ENCODE measurements around the gene TNFAIP3.
"Not testable (repeated sequence)": the region's sequence is repeated elsewhere in the genome, so short reads cannot be mapped to it uniquely, and the experiment has no call there.

The TNFAIP3 gene

DNA sequence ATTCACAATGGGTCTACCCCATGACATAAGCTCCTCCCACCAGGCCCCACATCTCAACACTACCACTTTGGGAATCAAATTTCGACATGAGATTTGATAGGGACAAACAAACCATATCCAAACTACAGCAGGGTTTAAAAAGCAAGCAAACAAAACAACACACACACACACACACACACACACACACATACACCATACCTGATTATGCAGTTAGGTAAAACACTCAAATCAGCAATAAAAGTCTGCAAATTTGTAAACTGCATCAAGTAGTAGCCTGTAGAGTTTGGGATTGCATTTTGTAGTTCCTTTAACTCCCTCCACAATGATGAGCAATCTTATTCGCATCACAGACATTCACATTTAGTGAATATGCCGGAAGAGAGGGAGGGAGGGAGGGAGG, 32.6 kb upstream of the TNFAIP3 start:
- TF ChIP-seq GATA1 (IDR thresholded peaks at IDR 0.05; ENCODE audit: low read depth, low read length), result no peak
- TF ChIP-seq POLR2A (IDR thresholded peaks at IDR 0.05; ENCODE audit: low read length), result no peak
- no peak for DNase-seq

DNA sequence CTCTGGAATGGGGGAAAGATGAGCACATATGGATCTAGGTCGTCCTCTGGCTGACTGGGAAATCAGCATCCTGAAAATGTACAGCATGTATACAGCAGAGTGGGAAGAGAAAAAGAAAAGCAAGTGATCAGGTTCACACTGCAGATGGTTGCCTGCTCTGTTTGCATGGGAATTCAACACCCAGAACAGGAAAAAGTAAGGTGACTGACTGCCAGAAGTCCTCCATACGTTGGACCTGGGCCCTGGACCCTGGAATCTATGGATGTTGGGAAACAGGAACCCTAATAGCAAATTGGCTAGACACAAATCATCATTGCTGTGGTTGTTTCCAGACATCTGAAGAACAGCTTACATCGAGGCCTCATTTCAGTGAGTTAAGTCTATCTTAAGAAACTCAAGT, 30.3 kb upstream of the TNFAIP3 start:
- no peak for DNase-seq
- TF ChIP-seq GATA1 (IDR thresholded peaks at IDR 0.05; ENCODE audit: low read depth, low read length) (no peak), POLR2A (IDR thresholded peaks at IDR 0.05; ENCODE audit: low read length) (no peak)

DNA sequence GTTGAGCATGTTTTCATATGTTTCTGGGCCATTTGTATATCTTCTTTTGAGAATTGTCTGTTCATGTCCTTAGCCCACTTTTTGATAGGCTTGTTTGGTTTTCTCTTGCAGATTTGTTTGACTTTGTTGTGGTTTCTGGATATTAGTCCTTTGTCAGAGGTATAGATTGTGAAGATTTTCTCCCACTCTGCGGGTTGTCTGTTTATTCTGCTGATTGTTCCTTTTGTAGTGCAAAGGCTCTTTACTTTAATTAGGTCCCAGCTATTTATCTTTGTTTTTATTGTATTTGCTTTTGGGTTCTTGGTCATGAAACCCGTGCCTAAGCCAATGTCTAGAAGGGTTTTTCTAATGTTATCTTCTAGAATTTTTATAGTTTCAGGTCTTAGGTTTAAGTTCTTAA, 29.0 kb upstream of the TNFAIP3 start:
- not testable (repeated sequence) for DNase-seq

DNA sequence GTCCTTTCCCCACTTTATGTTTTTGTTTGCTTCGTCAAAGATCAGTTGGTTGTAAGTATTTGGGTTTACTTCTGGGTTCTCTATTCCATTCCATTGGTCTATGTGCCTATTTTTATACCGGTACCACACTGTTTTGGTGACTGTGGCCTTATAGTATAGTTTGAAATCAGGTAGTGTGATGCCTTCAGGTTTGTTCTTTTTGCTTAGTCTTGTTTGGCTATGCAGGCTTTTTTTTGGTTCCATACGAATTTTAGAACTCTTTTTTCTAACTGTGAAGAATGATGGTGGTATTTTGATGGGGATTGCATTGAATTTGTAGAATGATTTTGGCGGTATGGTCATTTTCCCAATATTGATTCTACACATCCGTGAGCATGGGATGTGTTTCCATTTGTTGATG, 28.5 kb upstream of the TNFAIP3 start:
- not testable (repeated sequence) for DNase-seq

DNA sequence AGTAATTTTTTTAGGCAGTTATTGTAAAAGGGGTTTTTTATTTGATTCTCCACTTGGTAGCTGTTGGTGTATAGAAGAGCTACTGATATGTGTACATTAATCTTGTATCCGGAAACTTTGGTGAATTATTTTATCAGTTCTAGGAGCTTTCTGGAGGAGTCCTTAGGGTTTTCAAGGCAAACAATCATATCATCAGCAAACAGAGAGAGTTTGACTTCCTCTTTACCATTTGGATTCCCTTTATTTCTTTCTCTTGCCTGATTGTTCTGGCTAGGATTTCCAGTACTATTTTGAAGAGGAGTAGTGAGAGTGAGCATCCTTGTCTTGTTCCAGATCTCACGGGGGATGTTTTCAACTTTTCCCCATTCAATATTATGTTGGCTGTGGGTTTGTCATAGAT, 28.0 kb upstream of the TNFAIP3 start:
- no peak for TF ChIP-seq POLR2A (IDR thresholded peaks at IDR 0.05; ENCODE audit: low read length)
- no peak for TF ChIP-seq GATA1 (IDR thresholded peaks at IDR 0.05; ENCODE audit: low read depth, low read length)
- DNase-seq, result no peak

DNA sequence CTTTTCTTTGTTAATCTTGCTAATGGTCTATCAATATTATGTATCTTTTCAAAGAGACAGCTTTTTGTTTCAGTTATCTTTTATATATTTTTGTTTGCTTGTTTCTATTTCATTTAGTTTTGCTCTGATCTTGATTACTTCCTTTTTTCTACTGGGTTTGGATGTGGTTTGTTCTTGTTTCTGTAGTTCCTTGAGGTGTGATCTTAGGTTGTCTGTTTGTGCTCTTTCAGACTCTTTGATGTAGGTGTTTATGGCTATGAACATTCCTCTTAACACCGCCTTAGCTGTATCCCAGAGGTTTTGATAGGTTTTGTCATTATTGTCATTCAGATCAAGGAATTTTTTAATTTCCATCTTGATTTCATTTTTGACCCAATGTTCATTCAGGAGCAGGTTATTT, 26.8 kb upstream of the TNFAIP3 start:
- TF ChIP-seq POLR2A (IDR thresholded peaks at IDR 0.05; ENCODE audit: low read length), result no peak
- no peak for TF ChIP-seq GATA1 (IDR thresholded peaks at IDR 0.05; ENCODE audit: low read depth, low read length)
- DNase-seq, result no peak

DNA sequence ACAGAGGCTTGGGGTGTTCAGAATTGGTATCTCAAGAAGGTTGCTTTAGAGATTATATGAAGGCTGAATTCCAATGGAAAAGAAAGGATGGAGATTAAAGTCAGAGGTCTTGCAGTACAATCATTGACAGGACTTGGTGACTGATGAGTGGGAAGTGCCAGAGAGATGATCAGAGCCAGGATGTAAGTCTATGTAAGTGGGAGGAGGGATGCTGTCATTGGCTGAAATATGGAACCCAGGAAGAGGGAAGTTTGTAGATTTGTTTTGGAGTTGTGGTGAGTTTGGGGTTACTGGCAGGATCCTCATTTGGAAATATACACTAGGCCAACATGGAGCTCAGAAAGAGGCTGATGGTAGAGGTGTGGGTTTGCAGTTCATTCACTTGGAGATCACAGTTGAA, 23.8 kb upstream of the TNFAIP3 start:
- TF ChIP-seq GATA1 (IDR thresholded peaks at IDR 0.05; ENCODE audit: low read depth, low read length) (no peak), POLR2A (IDR thresholded peaks at IDR 0.05; ENCODE audit: low read length) (no peak)
- DNase-seq, result no peak

DNA sequence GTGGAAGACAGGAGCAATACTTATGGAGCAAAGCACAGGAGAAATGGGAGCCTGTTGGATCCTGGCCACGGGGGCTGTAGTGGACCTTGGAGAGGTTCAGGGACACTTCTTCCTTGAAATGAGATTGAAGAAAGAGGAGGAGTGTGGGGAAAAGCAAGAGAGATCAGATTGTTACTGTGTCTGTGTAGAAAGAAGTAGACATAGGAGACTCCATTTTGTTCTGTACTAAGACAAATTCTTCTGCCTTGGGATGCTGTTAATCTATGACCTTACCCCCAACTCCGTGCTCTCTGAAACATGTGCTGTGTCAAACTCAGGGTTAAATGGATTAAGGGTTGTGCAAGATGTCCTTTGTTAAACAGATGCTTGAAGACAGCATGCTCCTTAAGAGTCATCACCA, 22.7 kb upstream of the TNFAIP3 start:
- DNase-seq, result not testable (repeated sequence)

DNA sequence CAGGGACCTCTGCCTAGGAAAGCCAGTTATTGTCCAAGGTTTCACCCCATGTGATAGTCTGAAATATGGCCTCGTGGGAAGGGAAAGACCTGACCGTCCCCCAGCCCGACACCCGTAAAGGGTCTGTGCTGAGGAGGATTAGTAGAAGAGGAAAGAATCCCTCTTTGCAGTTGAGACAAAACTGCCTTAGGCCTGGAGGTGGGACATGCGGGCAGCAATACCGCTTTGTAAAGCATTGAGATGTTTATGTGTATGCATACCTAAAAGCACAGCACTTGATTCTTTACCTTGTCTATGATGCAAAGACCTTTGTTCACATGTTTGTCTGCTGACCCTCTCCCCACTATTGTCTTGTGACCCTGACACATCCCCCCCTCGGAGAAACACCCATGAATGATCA, 22.3 kb upstream of the TNFAIP3 start:
- DNase-seq, result not testable (repeated sequence)

DNA sequence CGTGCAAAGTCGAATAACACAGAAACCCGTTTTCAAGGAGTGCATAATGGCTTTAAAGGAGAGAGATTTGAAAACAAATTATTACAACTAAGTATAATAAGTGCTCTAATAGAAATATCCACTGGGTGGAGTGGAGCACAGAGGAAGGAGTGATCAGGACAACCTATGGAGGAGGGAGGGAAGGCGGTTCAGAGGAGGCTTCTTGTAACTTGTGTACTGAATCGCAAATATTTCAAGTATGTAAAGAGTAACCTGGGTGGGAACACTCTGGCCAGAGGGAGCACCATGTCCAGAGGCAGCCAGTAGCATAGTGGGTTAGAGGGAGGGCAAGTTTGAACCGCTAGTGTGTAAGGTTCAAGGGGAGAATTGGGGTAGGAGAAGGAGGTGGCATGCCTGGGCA, 21.6 kb upstream of the TNFAIP3 start:
- TF ChIP-seq POLR2A (IDR thresholded peaks at IDR 0.05; ENCODE audit: low read length), result no peak
- no peak for TF ChIP-seq GATA1 (IDR thresholded peaks at IDR 0.05; ENCODE audit: low read depth, low read length)
- peak; percentile 53 to 61 for DNase-seq

DNA sequence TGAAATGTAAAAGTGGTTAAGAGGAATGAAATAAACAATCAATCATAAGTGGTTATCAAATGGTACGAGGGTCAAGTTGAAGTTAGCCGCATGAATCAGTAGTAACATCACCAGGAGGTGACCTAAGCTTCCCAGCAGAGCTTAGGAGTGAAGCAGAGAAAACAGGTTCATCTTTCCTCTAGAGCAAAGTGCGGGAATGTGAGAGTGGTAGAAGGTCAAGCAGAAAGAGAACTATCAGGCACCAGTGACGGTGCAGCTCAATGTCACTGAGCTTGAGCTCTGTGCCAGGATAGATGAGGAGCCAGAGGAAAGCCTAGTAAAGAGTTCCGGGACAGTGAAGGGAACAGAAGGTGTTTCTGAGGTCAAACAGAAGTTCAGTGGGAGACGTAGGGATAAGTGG, 20.8 kb upstream of the TNFAIP3 start:
- TF ChIP-seq GATA1 (IDR thresholded peaks at IDR 0.05; ENCODE audit: low read depth, low read length) (no peak), POLR2A (IDR thresholded peaks at IDR 0.05; ENCODE audit: low read length) (no peak)
- DNase-seq, result no peak

DNA sequence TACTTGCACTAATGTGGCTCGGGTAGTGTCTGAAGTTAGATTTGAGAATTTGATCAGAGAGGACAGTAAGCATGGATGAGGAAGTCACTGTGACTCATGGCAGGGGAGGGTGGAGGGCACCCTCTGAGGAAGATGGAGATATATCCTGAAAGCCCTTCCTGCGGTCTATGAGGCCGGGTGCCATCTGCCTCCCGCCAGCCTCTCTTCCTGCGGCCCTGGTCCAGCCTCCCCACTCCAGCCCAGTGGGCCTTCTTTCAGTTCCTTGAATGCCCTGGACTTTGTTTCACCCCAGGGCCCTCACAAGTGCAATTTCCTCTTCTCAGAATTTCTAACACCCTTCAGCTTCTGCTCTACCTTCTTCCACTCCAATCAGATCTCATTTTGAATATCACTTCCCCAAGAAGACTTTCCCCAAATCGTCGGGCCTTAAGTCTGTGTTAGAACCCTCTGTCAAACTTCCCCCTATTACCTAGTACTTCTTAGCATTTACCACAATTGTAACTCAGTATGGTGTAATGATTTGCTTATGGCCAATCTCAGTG, 20.2 kb upstream of the TNFAIP3 start:
- TF ChIP-seq POLR2A (IDR thresholded peaks at IDR 0.05; ENCODE audit: low read length) (no peak), GATA1 (IDR thresholded peaks at IDR 0.05; ENCODE audit: low read depth, low read length) (no peak)
- peak in 1 of 2 experiments; percentile 27 for DNase-seq

DNA sequence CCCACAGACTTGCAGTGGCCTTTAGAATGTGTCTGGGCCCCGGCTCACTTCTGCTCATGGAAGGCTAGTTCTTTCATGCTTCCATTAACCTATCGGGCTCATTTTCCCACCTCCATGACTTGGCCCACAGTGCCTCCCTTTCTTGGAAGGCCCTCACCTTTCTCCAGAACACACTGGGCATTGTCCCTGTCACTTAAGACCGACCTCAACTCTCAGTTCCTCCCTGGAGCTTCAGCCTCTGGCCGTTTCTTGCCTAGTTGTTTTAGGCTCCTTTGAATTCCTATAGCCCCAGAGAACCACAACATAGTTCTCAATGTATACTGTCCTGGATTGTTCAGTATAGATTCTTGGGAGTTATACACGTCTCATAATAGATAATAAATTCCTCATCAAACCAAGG, 19.3 kb upstream of the TNFAIP3 start:
- TF ChIP-seq GATA1 (IDR thresholded peaks at IDR 0.05; ENCODE audit: low read depth, low read length) (no peak), POLR2A (IDR thresholded peaks at IDR 0.05; ENCODE audit: low read length) (no peak)
- no peak for DNase-seq

DNA sequence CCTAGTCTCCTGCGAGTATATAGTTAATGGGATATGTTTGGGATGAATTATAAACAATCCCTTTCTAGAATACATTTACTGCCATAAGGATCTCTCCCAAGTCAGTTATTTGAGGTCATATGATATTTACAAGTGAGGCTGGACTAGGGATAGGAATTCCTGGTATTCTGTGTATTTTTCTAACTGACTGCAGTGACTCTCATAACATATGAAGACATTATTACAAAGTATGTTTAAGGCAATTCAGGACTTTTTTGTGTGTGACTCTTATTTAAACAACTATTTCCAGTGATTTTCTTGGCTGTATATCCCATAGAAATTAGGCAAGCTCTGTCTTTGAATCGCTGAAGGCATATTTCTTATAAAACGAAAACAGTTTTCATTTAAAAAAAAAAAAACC, 18.4 kb upstream of the TNFAIP3 start:
- no peak for DNase-seq
- TF ChIP-seq GATA1 (IDR thresholded peaks at IDR 0.05; ENCODE audit: low read depth, low read length) (no peak), POLR2A (IDR thresholded peaks at IDR 0.05; ENCODE audit: low read length) (no peak)

DNA sequence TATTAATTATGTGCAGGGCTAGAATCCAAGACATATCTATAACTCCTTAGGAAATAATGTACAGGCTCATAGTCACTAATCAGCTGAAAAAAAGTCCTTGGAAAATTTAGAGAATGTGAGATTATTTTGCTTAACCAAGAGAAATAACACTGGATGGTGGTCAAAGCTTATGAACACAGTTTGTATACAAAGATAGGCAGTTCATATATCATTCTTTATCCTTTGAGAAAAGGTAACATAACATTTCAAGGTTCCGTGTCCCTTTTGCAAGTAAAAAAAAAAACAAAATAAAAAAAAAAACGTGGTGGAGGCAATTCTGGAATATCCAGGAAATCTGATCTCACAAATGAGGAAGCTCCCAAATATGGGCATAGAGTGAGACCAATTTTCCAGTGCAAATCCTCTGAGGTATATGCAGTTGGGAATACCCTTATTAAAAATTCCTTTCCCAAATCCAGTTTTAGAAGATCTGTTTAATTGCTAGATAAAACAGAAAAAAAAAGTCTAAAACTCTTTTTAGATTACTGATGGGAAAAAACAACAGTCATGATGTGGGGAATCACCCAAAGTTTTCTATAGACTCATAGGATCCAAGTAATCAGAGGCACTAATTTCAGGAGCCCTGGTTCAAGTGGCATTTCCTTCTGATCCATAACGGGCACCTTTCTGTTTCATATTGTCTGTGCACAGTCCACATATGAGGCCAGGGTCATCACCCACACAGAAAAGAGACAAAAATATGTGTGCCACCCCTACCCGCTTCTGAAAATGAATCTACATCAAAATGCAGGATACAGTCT, 17.7 kb upstream of the TNFAIP3 start:
- TF ChIP-seq POLR2A (IDR thresholded peaks at IDR 0.05; ENCODE audit: low read length) (no peak), GATA1 (IDR thresholded peaks at IDR 0.05; ENCODE audit: low read depth, low read length) (no peak)
- DNase-seq, result no peak

Measured in erythroblast (primary cell).